ENCODE measurements around the gene USH2A.
A peak's percentile ranks its signal among the peaks of the same experiment; 100 is the strongest.

The USH2A gene

DNA sequence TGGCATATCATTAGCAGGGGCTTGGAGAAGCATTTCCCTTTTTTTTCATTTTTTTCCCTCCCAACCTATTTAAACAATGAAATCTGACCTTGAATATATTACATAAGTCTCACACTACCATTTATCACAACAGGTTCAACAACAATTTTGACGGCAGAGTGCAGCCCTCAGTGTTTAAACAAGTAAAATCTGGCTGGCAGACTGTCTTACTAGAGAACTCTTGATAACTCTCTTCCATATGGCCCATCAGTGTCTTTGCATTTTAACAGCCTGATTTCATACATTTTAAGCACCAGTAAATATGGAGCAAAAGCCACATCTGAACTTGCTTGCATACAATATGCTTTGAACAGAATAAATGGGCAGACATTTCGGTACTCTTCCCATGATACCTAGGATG, 643.1 kb downstream of the USH2A start:
- no peak overlapping the region for H3K4me3 ChIP-seq (ENCODE audit: low read length)
- DNase-seq (ENCODE audit: low read depth): no peak
- TF ChIP-seq, protein P1, sequence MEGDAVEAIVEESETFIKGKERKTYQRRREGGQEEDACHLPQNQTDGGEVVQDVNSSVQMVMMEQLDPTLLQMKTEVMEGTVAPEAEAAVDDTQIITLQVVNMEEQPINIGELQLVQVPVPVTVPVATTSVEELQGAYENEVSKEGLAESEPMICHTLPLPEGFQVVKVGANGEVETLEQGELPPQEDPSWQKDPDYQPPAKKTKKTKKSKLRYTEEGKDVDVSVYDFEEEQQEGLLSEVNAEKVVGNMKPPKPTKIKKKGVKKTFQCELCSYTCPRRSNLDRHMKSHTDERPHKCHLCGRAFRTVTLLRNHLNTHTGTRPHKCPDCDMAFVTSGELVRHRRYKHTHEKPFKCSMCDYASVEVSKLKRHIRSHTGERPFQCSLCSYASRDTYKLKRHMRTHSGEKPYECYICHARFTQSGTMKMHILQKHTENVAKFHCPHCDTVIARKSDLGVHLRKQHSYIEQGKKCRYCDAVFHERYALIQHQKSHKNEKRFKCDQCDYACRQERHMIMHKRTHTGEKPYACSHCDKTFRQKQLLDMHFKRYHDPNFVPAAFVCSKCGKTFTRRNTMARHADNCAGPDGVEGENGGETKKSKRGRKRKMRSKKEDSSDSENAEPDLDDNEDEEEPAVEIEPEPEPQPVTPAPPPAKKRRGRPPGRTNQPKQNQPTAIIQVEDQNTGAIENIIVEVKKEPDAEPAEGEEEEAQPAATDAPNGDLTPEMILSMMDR (conservative IDR thresholded peaks at IDR 0.05; ENCODE audit: low read length): no peak

DNA sequence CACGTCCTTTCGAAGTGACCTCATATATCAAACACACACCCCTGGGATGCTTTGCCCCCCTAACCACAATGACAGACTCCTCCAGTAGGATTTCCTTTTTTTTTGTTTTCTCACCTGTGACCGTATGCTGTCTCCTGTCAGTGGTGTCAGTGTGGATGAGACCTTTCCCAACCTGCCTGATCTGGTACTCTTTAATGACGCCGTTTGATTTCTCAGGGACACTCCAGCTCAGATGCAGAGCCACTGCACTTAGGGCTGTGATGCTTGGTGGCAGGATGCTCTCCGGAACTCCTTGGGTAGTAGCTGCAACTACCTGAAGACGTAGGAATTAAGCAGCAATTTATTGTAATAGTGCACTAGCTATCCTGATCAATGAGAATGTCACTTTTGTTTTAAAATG, 643.5 kb downstream of the USH2A start:
- no peak for DNase-seq (ENCODE audit: low read depth)
- H3K4me3 ChIP-seq (ENCODE audit: low read length): no peak overlapping the region
- TF ChIP-seq, protein P1 (conservative IDR thresholded peaks at IDR 0.05; ENCODE audit: low read length): no peak

DNA sequence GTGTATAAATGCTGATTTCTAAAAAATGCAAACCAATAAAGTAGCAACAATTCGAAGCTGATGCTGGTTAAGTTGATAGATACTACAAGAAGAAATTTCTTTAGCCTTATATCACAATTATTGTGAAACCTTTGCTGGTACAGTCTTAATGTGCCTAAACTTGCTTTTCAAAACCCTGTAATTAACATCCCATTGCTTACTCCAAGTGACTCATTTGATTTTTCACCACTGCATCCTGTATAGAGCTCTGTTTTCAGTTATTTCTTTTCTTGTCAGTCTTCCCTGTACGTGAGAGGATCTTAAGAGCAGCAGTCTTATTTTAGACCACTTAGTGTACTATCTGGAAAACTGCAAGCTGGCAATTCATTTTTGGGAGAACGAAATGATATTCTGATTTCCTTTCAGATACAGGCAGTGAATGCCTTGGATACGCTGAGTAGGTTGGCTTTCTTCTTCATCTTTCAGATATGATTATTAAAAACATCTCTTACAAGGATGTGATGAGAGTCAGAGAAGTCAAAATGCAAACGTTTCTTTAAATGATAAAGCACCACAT, 645.8 kb downstream of the USH2A start:
- peak; percentile 57 for DNase-seq (ENCODE audit: low read depth)
- H3K4me3 ChIP-seq (ENCODE audit: low read length): no peak overlapping the region
- TF ChIP-seq, protein P1 (conservative IDR thresholded peaks at IDR 0.05; ENCODE audit: low read length): no peak

DNA sequence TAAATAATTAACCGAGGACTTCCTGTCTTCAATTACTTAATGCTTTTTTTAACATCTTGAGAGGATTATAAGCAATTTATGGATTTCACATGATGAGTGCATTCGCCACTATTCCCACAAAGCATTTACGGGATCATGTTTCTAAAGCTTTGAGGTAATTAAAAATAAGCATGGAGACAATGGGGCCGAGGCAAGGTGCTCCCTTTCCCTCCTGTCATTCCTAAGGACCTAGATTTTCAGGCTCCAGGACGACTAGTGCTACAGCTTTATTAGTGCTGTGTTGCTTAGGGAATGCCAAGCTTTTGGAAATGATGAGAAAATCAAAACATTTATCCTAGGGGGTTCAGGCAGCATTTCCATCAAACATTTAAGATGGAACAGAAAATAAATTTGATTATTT, 646.9 kb downstream of the USH2A start:
- TF ChIP-seq, protein P1 (conservative IDR thresholded peaks at IDR 0.05; ENCODE audit: low read length): no peak
- DNase-seq (ENCODE audit: low read depth): no peak

DNA sequence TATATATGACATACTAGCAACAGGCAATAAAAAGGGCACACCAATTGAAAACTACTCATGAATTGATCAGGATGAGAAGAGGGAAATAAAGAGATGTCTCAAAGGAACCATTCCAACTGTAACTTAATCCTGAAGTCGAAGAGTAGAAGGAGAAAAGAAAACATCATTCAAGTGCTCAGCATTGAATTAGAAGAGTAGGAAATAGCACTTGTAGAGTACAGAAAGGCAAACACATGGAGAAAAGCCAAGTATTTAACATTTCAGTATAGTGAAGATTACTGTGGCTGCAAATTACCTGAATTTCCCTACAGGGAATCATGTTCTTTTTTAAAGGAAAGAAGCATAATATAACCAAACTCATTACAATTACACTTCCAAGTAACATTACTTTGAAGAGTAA, 651.1 kb downstream of the USH2A start:
- TF ChIP-seq, protein P1 (conservative IDR thresholded peaks at IDR 0.05; ENCODE audit: low read length): no peak
- no peak overlapping the region for H3K4me3 ChIP-seq (ENCODE audit: low read length)
- no peak for DNase-seq (ENCODE audit: low read depth)

More for the DNA sequence above, 646.9 kb downstream of the USH2A start:
- no peak overlapping the region for H3K4me3 ChIP-seq (ENCODE audit: low read length)

DNA sequence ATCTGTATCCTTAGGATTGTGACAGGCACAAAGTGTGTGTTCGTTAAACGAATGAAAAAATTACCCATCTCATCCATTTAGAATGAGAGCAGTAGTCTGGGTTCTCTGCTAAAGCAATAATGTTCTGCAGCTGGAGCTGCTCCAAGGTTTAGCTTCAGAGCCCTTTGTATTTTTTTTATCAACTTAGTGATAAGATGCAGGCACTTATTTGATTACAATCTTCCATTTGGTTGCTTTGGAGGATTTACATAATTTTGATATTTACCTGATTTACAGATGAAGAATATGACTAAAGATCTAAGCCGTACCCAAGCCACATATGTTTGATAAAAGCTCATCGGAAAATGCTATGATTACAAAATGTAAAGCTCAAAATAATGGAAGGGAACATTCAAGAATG, 654.9 kb downstream of the USH2A start:
- no peak for DNase-seq (ENCODE audit: low read depth)
- no peak overlapping the region for H3K4me3 ChIP-seq (ENCODE audit: low read length)
- TF ChIP-seq, protein P1 (conservative IDR thresholded peaks at IDR 0.05; ENCODE audit: low read length): no peak

DNA sequence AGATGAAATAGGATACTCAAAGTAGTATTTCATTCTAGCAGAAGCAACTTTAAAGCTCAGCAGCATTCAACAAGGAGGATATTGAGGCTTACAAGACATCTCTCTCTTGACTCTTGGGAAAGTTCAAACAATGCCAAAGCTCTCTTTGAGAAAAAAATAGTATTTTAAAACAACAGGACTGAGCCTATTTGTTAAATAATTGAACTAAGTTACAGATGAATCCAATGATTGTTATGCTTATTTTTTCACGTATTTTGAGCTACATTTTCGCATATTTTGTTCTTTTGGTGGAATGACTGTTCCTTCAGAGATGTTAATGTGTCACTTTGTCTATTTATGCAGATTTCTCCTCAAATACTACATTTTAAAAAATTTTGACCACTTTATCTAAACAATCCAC, 655.5 kb downstream of the USH2A start:
- TF ChIP-seq, protein P1 (conservative IDR thresholded peaks at IDR 0.05; ENCODE audit: low read length): no peak
- DNase-seq (ENCODE audit: low read depth): no peak
- no peak overlapping the region for H3K4me3 ChIP-seq (ENCODE audit: low read length)
